ENCODE data around the gene WNT5A. TPM values are rescaled to one million over a fixed set of nuclear protein-coding genes. Genes with fewer than 3 reads are reported as not detected.

Gene WNT5A
- polyA plus RNA-seq, 1 donor (not counting 4 experiments of a cell fraction or from before 2014, with no cell fraction given), result 9.4 TPM

DNA sequence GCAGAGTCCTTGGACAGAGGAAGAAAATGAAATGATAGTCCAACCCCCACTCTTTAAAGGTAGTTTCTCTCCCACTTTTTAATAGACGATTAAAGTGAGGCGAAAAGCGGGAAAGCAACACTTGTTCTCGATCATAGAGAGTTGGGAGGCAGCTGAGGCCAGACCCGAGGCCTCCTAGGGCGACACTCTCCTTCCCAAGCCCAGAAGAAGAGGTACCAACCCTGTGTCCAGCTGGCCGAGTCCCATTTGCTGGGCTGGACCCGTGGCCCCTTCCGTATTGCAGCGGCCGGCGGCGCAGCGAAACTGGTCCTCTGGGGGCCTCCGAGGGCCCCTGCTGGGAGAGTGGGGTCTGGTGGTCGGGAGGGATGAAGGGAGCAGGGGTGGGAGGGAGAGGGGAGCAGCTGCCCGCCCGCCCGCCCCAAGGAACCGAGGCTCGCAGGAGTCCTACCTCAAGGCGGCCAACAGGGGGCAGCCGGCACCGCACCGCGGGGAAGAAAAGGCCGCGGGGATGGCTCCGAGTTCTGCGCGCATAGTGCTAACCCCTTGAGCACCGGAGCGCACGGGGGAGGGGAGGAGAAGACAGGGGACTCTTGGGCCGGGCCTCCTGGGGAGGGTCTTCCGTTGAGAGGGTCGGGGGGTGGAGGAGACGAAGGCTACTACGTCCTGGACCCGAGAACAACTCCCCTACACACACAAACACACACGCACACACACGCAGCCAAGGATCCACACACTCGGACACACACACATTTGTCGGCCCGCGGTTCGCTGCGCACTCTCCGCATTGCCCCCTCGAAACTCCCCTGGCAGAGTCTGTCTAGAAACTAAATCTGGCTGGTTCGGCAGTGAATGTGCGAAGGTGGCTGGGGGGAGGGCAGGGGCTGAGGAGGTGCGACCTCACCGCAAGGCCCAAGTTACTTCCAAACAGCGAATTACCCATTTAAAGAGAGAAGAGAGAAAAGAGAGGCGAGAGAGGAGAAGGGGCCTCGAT is 2.0 kb downstream of the WNT5A start:
- Histone ChIP-seq H3K9me3 (ENCODE audit: control insufficient read depth, low read depth, low read length) (no peaks in the 10 kb centered on the region), H3K9me1 (ENCODE audit: control insufficient read depth, extremely low read depth, insufficient read depth, low read length) (peaks cover 1% of the 10 kb centered on the region), H3K4me1 (ENCODE audit: control insufficient read depth, extremely low read depth, insufficient read depth, low read length) (peaks cover 44% of the 10 kb centered on the region), H2AFZ (ENCODE audit: control insufficient read depth, low read length) (peak overlapping the region; percentile 93), H3K36me3 (ENCODE audit: control insufficient read depth in 2 of 2, extremely low read depth in 1 of 2, insufficient read depth in 2 of 2, low read length in 2 of 2) (no peaks in the 10 kb centered on the region), H3K9ac (ENCODE audit: control insufficient read depth, extremely low read depth, insufficient read depth, low read length) (peak overlapping the region; percentile 81), H3K4me2 (ENCODE audit: control insufficient read depth, extremely low read depth, insufficient read depth, low read depth, low read length) (peak overlapping the region; percentile 85), H3K4me3 (ENCODE audit: control insufficient read depth in 2 of 3, extremely low read depth in 1 of 3, insufficient read depth in 2 of 3, low read depth in 1 of 3, low read length in 3 of 3) (peak overlapping the region; percentile 48 to 89 (median 87)), H4K20me1 (ENCODE audit: control insufficient read depth, extremely low read depth, insufficient read depth, low read length) (no peaks in the 10 kb centered on the region), H3K27me3 (ENCODE audit: control insufficient read depth, extremely low read depth, insufficient read depth, low read length) (no peaks in the 10 kb centered on the region), H3K79me2 (ENCODE audit: control insufficient read depth, insufficient read depth, low read length) (peaks cover 69% of the 10 kb centered on the region), H3K27ac (ENCODE audit: control insufficient read depth, insufficient read depth, low read length) (peak overlapping the region; percentile 56)
- FAIRE-seq (no peak), DNase-seq (ENCODE audit: low read depth, low spot score) (no peak)
- no peak for TF ChIP-seq EZH2 (IDR thresholded peaks at IDR 0.05; ENCODE audit: low read length)
- TF ChIP-seq, protein P1, sequence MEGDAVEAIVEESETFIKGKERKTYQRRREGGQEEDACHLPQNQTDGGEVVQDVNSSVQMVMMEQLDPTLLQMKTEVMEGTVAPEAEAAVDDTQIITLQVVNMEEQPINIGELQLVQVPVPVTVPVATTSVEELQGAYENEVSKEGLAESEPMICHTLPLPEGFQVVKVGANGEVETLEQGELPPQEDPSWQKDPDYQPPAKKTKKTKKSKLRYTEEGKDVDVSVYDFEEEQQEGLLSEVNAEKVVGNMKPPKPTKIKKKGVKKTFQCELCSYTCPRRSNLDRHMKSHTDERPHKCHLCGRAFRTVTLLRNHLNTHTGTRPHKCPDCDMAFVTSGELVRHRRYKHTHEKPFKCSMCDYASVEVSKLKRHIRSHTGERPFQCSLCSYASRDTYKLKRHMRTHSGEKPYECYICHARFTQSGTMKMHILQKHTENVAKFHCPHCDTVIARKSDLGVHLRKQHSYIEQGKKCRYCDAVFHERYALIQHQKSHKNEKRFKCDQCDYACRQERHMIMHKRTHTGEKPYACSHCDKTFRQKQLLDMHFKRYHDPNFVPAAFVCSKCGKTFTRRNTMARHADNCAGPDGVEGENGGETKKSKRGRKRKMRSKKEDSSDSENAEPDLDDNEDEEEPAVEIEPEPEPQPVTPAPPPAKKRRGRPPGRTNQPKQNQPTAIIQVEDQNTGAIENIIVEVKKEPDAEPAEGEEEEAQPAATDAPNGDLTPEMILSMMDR (optimal IDR thresholded peaks at IDR 0.05 in 1 of 3, IDR thresholded peaks at IDR 0.05 in 1 of 3, conservative IDR thresholded peaks at IDR 0.05 in 1 of 3; ENCODE audit: extremely low read depth in 1 of 3, insufficient read depth in 2 of 3, low read length in 3 of 3), result peak in 2 of 3 experiments; percentile 20 to 85
- dilution Hi-C loops (cut with MboI; ENCODE audit: extremely low pct_ligation_motif_present, low sequenced_read_pairs), result loop anchor here (25.0 kb wide), 2 partner anchors 252 to 402 kb away; no protein-coding TSS in a partner anchor

DNA sequence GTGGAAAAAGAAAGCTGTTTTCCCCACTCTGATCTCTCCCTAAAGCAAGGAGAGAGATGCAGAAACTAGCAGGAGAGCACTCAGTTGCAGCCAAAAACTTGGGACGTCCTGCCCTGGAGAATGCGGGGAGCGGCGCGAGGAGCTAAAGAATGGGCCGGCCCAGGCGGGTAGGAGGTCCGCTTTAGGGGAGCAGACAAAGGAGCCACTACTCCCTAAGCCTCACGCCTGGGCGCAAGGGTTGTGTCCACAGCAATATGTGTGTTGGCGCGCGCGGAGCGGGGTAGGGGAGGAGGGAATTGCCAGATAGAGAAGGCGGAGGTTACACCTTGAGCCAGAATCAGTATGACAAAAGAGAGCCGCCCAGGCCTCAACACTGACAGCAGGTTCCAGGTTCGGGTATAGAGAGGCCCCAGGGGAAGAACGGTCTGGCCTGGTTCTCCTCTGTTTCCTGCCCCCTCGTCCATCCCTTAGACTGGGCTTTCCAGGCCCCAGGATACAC is 2.9 kb downstream of the WNT5A start:
- H3K4me2 ChIP-seq (ENCODE audit: control insufficient read depth, extremely low read depth, insufficient read depth, low read depth, low read length), result peak overlapping the region; percentile 80

More for the DNA sequence above, 2.9 kb downstream of the WNT5A start:
- H3K4me1 ChIP-seq (ENCODE audit: control insufficient read depth, extremely low read depth, insufficient read depth, low read length), result peaks cover 36% of the 10 kb centered on the region
- no peaks in the 10 kb centered on the region for H4K20me1 ChIP-seq (ENCODE audit: control insufficient read depth, extremely low read depth, insufficient read depth, low read length)
- H3K9me1 ChIP-seq (ENCODE audit: control insufficient read depth, extremely low read depth, insufficient read depth, low read length), result no peaks in the 10 kb centered on the region
- no peak overlapping the region for H3K27ac ChIP-seq (ENCODE audit: control insufficient read depth, insufficient read depth, low read length)
- H3K9ac ChIP-seq (ENCODE audit: control insufficient read depth, extremely low read depth, insufficient read depth, low read length), result no peak overlapping the region
- TF ChIP-seq EZH2 (IDR thresholded peaks at IDR 0.05; ENCODE audit: low read length), result no peak
- TF ChIP-seq, protein P1 (optimal IDR thresholded peaks at IDR 0.05 in 1 of 3, IDR thresholded peaks at IDR 0.05 in 1 of 3, conservative IDR thresholded peaks at IDR 0.05 in 1 of 3; ENCODE audit: extremely low read depth in 1 of 3, insufficient read depth in 2 of 3, low read length in 3 of 3), result no peak
- no peaks in the 10 kb centered on the region for H3K9me3 ChIP-seq (ENCODE audit: control insufficient read depth, low read depth, low read length)
- H3K79me2 ChIP-seq (ENCODE audit: control insufficient read depth, insufficient read depth, low read length), result peaks cover 77% of the 10 kb centered on the region
- peak overlapping the region in 2 of 3 experiments; percentile 48 to 72 for H3K4me3 ChIP-seq (ENCODE audit: control insufficient read depth in 2 of 3, extremely low read depth in 1 of 3, insufficient read depth in 2 of 3, low read depth in 1 of 3, low read length in 3 of 3)
- H3K36me3 ChIP-seq (ENCODE audit: control insufficient read depth in 2 of 2, extremely low read depth in 1 of 2, insufficient read depth in 2 of 2, low read length in 2 of 2), result peaks cover 0 to 5% of the 10 kb centered on the region in 2 experiments
- no peak overlapping the region for H2AFZ ChIP-seq (ENCODE audit: control insufficient read depth, low read length)
- no peak for FAIRE-seq
- no peak for DNase-seq (ENCODE audit: low read depth, low spot score)
- dilution Hi-C loops (cut with MboI; ENCODE audit: extremely low pct_ligation_motif_present, low sequenced_read_pairs), result loop anchor here (25.0 kb wide), 2 partner anchors 253 to 403 kb away; no protein-coding TSS in a partner anchor
- H3K27me3 ChIP-seq (ENCODE audit: control insufficient read depth, extremely low read depth, insufficient read depth, low read length), result no peaks in the 10 kb centered on the region
